HEK293 (cell line): ENCODE measurements around the gene SPOCK1.

Experiments
- CTCF ChIA-PET: fragments of 350-600 bp; formaldehyde crosslinking; extraction: SDS; loops from one replicate; lab custom pipeline; 2021; ENCODE audit warnings: antibody characterized with exemption; lab: Yijun Ruan, JAX
- POLR2A ChIA-PET: fragments of 300-600 bp; formaldehyde crosslinking; extraction: SDS; loops from one replicate; lab custom pipeline; 2020; ENCODE audit warnings: antibody characterized with exemption, inconsistent platforms; lab: Yijun Ruan, JAX
- H3K27ac ChIP-seq: fragments of 200-500 bp; sonication (Bioruptor generic); 2 replicates; pipeline ENCODE4 v1.5.1; 2014; ENCODE audit warnings: low read depth, low read length, control low read depth, inconsistent platforms; ENCODE audit errors: extremely low read depth
- H3K36me3 ChIP-seq, 2 experiments: fragments of 200-500 bp in 1 of 2; sonication (Bioruptor generic) in 1 of 2; 1 replicate in 1 of 2; 2 replicates in 1 of 2; pipeline ENCODE4 v1.5.1; 2014 to 2017; ENCODE audit warnings: inconsistent platforms in 2 of 2, low read length in 2 of 2; ENCODE audit not compliant: control insufficient read depth in 2 of 2, insufficient read depth in 1 of 2
- H3K4me1 ChIP-seq: fragments of 200-500 bp; sonication (Bioruptor generic); 2 replicates; pipeline ENCODE4 v1.5.1; 2014; ENCODE audit warnings: mild to moderate bottlenecking, low read length, inconsistent platforms; ENCODE audit not compliant: control insufficient read depth, insufficient read depth
- H3K4me3 ChIP-seq: 2 replicates; pipeline ENCODE4 v1.5.1; 2011; ENCODE audit warnings: low read depth, mild to moderate bottlenecking, control low read depth, low read length, moderate library complexity
- H3K9me3 ChIP-seq: fragments of 200-500 bp; sonication (Bioruptor generic); 2 replicates; pipeline ENCODE4 v1.5.1; 2014; ENCODE audit warnings: low read depth, low read length, inconsistent platforms; ENCODE audit not compliant: control insufficient read depth, insufficient read depth
- BCL11B ChIP-seq: fragments of 450-650 bp; formaldehyde crosslinking; IDR thresholded peaks from 2 replicates; pipeline ENCODE4 v1.5.1; 2016; ENCODE audit warnings: low read depth, missing biosample characterization, missing genetic modification characterization
- SP7 ChIP-seq: fragments of 450-650 bp; formaldehyde crosslinking; IDR thresholded peaks from 2 replicates; pipeline ENCODE4 v1.5.1; 2016; ENCODE audit warnings: missing biosample characterization, missing genetic modification characterization
- ZBTB48 ChIP-seq: fragments of 450-650 bp; formaldehyde crosslinking; IDR thresholded peaks from 2 replicates; pipeline ENCODE4 v1.5.1; 2016; ENCODE audit warnings: missing biosample characterization, missing genetic modification characterization
- ZNF184 ChIP-seq: fragments of 450-650 bp; IDR thresholded peaks from 2 replicates; pipeline ENCODE4 v1.5.1; 2018; ENCODE audit warnings: missing biosample characterization, mild to moderate bottlenecking, missing genetic modification characterization
- ZNF19 ChIP-seq: fragments of 450-650 bp; formaldehyde crosslinking; IDR thresholded peaks from 2 replicates; pipeline ENCODE4; 2016; ENCODE audit warnings: missing biosample characterization, missing genetic modification characterization, low read depth
- ZNF335 ChIP-seq: fragments of 450-650 bp; formaldehyde crosslinking; conservative IDR thresholded peaks from 2 replicates; pipeline ENCODE4 v1.5.1; 2016; ENCODE audit warnings: missing biosample characterization, missing genetic modification characterization
- ZNF423 ChIP-seq: fragments of 450-650 bp; formaldehyde crosslinking; IDR thresholded peaks from 2 replicates; pipeline ENCODE4 v1.5.1; 2016; ENCODE audit warnings: missing biosample characterization, missing genetic modification characterization
- ZNF426 ChIP-seq: fragments of 450-650 bp; formaldehyde crosslinking; IDR thresholded peaks from 2 replicates; pipeline ENCODE4 v1.5.1; 2017; ENCODE audit warnings: missing biosample characterization, missing genetic modification characterization, mild to moderate bottlenecking, inconsistent platforms, moderate library complexity
- ZNF560 ChIP-seq: fragments of 450-650 bp; formaldehyde crosslinking; IDR thresholded peaks from 2 replicates; pipeline ENCODE4 v1.5.1; 2017; ENCODE audit warnings: missing biosample characterization, missing genetic modification characterization, borderline replicate concordance
- ZNF623 ChIP-seq: fragments of 450-650 bp; formaldehyde crosslinking; IDR thresholded peaks from 2 replicates; pipeline ENCODE4 v1.5.1; 2016; ENCODE audit warnings: missing biosample characterization, missing genetic modification characterization
- ZNF837 ChIP-seq: fragments of 450-650 bp; formaldehyde crosslinking; IDR thresholded peaks from 2 replicates; pipeline ENCODE4 v1.5.1; 2016; ENCODE audit warnings: missing biosample characterization, missing genetic modification characterization
- TF ChIP-seq, protein P1 (sequence below): fragments of 450-650 bp; formaldehyde crosslinking; IDR thresholded peaks from 2 replicates; pipeline ENCODE4 v1.5.1; 2017; ENCODE audit warnings: missing biosample characterization, missing genetic modification characterization
- TF ChIP-seq, protein P2 (sequence below): fragments of 450-650 bp; formaldehyde crosslinking; optimal IDR thresholded peaks from 2 replicates; pipeline ENCODE3; 2016; ENCODE audit warnings: missing biosample characterization, mild to moderate bottlenecking, missing genetic modification characterization
- TF ChIP-seq, protein P3 (sequence below): fragments of 450-650 bp; formaldehyde crosslinking; IDR thresholded peaks from 2 replicates; pipeline ENCODE4 v1.5.1; 2016; ENCODE audit warnings: missing biosample characterization, missing genetic modification characterization
- TF ChIP-seq, protein P4 (sequence below): fragments of 450-650 bp; formaldehyde crosslinking; IDR thresholded peaks from 2 replicates; pipeline ENCODE4 v1.5.1; 2017; ENCODE audit warnings: missing biosample characterization, missing genetic modification characterization
- TF ChIP-seq, protein P5 (sequence below): fragments of 450-650 bp; formaldehyde crosslinking; IDR thresholded peaks from 2 replicates; pipeline ENCODE4; 2016; ENCODE audit warnings: missing biosample characterization, missing genetic modification characterization

The SPOCK1 gene

DNA sequence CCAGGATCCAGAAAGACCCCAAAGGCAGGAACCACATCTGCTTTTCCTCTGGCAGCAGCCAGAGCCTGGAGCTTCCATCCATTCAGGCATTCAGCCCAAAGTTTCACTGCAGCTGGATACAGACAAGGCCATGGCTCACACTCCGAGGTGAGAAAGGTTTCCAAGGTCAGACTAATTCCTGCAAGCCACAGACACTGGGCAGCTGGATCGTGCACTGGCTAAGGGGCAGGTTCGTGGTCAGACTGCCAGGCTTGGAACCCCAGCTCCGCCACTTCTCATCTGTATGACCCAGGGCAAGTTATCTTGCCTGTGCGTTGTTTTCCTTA lies 36.9 kb downstream of the SPOCK1 start:
- TF ChIP-seq, protein P1, sequence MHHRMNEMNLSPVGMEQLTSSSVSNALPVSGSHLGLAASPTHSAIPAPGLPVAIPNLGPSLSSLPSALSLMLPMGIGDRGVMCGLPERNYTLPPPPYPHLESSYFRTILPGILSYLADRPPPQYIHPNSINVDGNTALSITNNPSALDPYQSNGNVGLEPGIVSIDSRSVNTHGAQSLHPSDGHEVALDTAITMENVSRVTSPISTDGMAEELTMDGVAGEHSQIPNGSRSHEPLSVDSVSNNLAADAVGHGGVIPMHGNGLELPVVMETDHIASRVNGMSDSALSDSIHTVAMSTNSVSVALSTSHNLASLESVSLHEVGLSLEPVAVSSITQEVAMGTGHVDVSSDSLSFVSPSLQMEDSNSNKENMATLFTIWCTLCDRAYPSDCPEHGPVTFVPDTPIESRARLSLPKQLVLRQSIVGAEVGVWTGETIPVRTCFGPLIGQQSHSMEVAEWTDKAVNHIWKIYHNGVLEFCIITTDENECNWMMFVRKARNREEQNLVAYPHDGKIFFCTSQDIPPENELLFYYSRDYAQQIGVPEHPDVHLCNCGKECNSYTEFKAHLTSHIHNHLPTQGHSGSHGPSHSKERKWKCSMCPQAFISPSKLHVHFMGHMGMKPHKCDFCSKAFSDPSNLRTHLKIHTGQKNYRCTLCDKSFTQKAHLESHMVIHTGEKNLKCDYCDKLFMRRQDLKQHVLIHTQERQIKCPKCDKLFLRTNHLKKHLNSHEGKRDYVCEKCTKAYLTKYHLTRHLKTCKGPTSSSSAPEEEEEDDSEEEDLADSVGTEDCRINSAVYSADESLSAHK (tag by site-specific recombination), result no peak
- TF ChIP-seq BCL11B (tag by site-specific recombination) (no peak), ZNF426 (tag by site-specific recombination) (no peak), ZNF19 (tag by site-specific recombination) (no peak), ZNF423 (tag by site-specific recombination) (no peak)
- TF ChIP-seq, protein P2, sequence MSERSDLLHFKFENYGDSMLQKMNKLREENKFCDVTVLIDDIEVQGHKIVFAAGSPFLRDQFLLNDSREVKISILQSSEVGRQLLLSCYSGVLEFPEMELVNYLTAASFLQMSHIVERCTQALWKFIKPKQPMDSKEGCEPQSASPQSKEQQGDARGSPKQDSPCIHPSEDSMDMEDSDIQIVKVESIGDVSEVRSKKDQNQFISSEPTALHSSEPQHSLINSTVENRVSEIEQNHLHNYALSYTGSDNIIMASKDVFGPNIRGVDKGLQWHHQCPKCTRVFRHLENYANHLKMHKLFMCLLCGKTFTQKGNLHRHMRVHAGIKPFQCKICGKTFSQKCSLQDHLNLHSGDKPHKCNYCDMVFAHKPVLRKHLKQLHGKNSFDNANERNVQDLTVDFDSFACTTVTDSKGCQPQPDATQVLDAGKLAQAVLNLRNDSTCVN, result no peak
- TF ChIP-seq, protein P3, sequence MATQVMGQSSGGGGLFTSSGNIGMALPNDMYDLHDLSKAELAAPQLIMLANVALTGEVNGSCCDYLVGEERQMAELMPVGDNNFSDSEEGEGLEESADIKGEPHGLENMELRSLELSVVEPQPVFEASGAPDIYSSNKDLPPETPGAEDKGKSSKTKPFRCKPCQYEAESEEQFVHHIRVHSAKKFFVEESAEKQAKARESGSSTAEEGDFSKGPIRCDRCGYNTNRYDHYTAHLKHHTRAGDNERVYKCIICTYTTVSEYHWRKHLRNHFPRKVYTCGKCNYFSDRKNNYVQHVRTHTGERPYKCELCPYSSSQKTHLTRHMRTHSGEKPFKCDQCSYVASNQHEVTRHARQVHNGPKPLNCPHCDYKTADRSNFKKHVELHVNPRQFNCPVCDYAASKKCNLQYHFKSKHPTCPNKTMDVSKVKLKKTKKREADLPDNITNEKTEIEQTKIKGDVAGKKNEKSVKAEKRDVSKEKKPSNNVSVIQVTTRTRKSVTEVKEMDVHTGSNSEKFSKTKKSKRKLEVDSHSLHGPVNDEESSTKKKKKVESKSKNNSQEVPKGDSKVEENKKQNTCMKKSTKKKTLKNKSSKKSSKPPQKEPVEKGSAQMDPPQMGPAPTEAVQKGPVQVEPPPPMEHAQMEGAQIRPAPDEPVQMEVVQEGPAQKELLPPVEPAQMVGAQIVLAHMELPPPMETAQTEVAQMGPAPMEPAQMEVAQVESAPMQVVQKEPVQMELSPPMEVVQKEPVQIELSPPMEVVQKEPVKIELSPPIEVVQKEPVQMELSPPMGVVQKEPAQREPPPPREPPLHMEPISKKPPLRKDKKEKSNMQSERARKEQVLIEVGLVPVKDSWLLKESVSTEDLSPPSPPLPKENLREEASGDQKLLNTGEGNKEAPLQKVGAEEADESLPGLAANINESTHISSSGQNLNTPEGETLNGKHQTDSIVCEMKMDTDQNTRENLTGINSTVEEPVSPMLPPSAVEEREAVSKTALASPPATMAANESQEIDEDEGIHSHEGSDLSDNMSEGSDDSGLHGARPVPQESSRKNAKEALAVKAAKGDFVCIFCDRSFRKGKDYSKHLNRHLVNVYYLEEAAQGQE (tag by site-specific recombination), result no peak
- Histone ChIP-seq H3K36me3 (no peaks in the 10 kb centered on the region), H3K4me3 (no peak overlapping the region), H3K9me3 (no peaks in the 10 kb centered on the region), H3K4me1 (no peaks in the 10 kb centered on the region), H3K27ac (no peak overlapping the region)
- ChIA-PET POLR2A (no interaction called here), CTCF (interaction anchor here (0.6 to 1.1 kb wide), 2 partner anchors 10 to 96 kb away, joined by 3 to 4 read pairs; no protein-coding TSS in a partner anchor)

DNA sequence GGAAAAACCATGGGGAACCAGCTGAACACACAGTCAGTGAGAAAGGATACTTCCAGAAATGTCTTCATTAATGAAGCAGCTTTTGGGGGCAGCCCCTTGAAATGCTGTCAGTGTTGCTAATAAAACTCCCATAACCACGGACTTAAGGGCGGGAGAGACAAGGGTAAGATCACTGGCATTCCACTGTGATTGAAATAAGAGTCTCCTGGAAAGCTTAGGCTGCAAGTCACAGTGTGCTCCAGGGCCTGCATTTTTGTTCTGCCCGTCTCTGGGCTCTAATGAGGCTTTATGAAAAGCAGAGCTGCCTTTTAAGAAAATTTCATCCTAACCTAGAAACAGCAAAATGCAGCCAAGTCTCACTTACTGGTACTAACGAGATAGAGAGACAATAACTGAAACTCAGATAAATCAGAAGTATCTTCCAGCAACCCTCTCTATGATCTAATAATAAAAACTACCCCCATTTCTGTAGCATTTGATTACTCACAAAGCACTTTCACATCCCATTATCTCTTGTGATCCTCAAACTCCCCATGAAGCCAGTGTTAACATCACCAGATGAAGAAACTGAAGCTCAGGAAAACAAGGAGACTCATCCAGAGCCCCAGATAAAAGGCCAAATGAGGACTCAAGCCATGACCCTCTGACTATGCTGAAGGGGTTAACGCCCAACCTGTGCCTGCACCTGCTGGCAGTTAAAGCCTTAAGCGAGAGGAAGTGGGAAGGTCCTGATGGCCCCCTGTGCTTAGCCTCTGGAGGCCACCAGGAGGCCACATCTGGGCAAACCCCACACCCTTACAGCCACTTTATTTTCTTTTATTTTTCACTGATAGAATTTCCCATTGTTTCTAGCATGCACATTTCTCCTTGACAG lies 37.5 kb downstream of the SPOCK1 start:
- H3K9me3 ChIP-seq, result no peaks in the 10 kb centered on the region
- H3K4me1 ChIP-seq, result no peaks in the 10 kb centered on the region
- no peaks in the 10 kb centered on the region for H3K36me3 ChIP-seq
- POLR2A ChIA-PET, result no interaction called here
- no peak overlapping the region for H3K27ac ChIP-seq
- H3K4me3 ChIP-seq, result no peak overlapping the region
- no peak for TF ChIP-seq ZNF19 (tag by site-specific recombination)
- TF ChIP-seq, protein P4, sequence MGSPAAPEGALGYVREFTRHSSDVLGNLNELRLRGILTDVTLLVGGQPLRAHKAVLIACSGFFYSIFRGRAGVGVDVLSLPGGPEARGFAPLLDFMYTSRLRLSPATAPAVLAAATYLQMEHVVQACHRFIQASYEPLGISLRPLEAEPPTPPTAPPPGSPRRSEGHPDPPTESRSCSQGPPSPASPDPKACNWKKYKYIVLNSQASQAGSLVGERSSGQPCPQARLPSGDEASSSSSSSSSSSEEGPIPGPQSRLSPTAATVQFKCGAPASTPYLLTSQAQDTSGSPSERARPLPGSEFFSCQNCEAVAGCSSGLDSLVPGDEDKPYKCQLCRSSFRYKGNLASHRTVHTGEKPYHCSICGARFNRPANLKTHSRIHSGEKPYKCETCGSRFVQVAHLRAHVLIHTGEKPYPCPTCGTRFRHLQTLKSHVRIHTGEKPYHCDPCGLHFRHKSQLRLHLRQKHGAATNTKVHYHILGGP (tag by site-specific recombination), result no peak
- no peak for TF ChIP-seq ZNF623 (tag by site-specific recombination)
- no peak for TF ChIP-seq ZBTB48 (tag by site-specific recombination)
- CTCF ChIA-PET, result interaction anchor here (0.6 to 1.1 kb wide), 3 partner anchors 11 to 144 kb away, joined by 3 to 4 read pairs (median 3); no protein-coding TSS in a partner anchor

DNA sequence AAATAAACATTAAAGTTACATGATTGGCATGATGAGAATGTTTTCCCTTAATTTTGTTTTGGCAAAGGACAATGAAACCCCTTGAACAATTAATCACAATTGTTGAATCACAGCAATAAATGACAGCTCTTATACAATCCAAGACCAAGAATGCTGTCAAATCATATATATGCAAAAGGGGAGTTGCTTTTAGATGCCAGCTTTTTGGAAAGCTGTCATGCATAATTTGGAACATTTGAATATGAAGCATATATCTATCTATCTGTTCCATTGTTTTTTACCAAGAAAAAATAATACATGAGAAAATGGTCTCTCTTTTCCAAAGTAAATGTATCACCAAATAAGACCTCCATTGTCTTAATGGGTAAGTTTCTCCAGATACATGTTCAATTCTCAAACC lies 44.5 kb downstream of the SPOCK1 start:
- H3K27ac ChIP-seq, result no peak overlapping the region
- no peak overlapping the region for H3K4me3 ChIP-seq
- no peaks in the 10 kb centered on the region for H3K36me3 ChIP-seq
- TF ChIP-seq ZNF335 (no peak), ZNF560 (tag by site-specific recombination) (no peak), ZNF19 (tag by site-specific recombination) (no peak), SP7 (tag by site-specific recombination) (no peak), ZNF837 (tag by site-specific recombination) (no peak), ZNF184 (no peak)
- TF ChIP-seq, protein P5, sequence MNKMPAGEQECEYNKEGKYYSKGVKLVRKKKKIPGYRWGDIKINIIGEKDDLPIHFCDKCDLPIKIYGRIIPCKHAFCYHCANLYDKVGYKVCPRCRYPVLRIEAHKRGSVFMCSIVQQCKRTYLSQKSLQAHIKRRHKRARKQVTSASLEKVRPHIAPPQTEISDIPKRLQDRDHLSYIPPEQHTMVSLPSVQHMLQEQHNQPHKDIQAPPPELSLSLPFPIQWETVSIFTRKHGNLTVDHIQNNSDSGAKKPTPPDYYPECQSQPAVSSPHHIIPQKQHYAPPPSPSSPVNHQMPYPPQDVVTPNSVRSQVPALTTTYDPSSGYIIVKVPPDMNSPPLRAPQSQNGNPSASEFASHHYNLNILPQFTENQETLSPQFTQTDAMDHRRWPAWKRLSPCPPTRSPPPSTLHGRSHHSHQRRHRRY (tag by site-specific recombination), result no peak
- H3K4me1 ChIP-seq, result no peaks in the 10 kb centered on the region
- POLR2A ChIA-PET, result no interaction called here
- CTCF ChIA-PET, result interaction anchor here (0.6 to 1.3 kb wide), 2 partner anchors 44 to 124 kb away, joined by 3 to 4 read pairs; partner anchors contain the start of gene SPOCK1
- H3K9me3 ChIP-seq, result no peaks in the 10 kb centered on the region
